ENCODE data around the gene TNFRSF8.
"Not testable (repeated sequence)": the region's sequence is repeated elsewhere in the genome, so short reads cannot be mapped to it uniquely, and the experiment has no call there.

TNFRSF8 gene

GRCh38 chr1:12083766-12084165, 20.7 kb downstream of the TNFRSF8 start:
- DNase-seq (ENCODE audit: low read depth in 2 of 2, low spot score in 1 of 2) = no peak

GRCh38 chr1:12085643-12086260, 22.6 kb downstream of the TNFRSF8 start:
- no peak for DNase-seq (ENCODE audit: low read depth in 2 of 2, low spot score in 1 of 2)

DNA sequence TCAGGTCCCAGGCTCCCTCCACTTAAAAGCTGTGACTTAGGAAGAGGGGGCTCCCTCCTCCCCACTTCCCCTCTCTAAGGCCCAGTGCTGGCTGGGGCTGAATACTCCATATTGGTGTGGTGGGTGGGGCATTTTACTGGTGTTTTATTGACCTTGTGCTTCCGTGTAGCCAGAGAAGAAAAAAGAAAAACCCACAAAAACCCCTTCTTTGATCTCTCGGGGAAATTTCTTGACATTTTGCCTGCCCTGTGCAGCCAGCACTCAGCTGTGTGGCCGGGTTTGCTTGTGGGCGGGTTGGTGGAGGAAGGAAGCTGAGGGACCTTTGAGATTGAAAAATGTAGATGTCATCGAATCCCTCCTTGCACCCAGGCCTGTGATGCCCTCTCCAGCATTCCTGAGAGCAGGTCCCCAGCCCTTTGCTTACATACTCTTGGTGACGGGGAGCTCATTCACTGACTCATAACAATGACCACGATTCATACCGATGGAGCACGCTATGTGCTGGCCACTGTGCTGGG, 24.8 kb downstream of the TNFRSF8 start:
- peak in 1 of 2 donors; percentile 32 for DNase-seq (ENCODE audit: low read depth in 2 of 2, low spot score in 1 of 2)

- DNase-seq (ENCODE audit: low read depth in 2 of 2, low spot score in 1 of 2) = peak in 1 of 2 donors; percentile 14
Observed at GRCh38 chr1:12088607-12089006, 25.5 kb downstream of the TNFRSF8 start.

DNA sequence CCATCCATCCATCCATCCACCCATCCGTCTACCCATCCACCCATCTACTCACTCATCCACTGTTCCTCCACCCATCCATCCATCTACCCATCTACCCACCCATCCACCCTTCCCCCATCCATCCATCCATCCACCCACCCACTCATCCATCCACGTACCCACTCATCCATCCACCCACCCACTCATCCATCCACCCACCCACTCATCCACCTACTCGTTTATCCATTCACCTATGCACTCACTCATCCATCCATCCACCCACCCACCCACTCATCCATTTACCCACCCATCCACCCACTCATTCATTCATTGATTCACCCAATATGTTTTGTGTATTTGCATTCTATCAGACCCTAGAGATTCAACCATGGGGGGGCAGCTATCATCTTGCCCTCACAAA, 27.2 kb downstream of the TNFRSF8 start:
- no peak for DNase-seq (ENCODE audit: low read depth in 2 of 2, low spot score in 1 of 2)

DNA sequence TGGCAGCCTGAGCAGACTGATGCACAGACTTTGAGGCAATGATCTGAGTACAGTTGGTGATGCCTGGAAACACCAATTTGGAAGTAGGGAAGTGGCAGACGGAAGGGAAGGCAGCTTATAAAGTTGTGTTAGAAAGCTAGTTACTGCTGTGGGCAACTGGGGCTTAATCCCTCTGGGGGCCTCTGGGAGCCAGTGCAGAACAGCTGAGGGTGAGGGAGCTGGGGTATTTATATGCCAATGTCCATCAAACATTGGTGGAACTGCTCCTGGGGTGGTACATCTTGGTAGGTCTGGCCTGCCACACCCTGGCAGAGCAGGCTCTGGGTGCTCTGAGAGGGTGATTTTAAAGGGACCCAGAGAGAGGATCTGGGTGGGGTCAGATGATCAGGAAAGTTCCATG, 28.1 kb downstream of the TNFRSF8 start:
- DNase-seq (ENCODE audit: low read depth in 2 of 2, low spot score in 1 of 2) = no peak

DNA sequence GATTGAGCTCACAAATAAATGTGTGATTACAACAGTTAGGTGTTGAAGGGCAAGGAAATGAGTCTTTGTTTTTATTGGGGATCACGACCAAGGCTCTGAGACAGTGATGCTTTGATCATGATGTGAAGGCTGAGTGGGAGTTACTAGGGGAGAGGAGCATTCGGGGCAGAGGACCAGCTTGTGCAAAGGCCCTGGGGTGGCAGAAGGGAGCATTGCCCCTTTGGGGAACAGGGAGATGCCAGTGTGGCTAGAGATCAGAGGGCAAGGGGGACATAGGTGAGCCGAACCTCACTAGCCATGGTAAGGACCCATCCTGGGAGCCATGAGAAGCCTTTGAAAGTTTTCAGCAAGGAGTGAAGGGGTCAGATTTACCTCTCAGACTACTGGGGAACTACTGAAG, 31.1 kb downstream of the TNFRSF8 start:
- DNase-seq (ENCODE audit: low read depth in 2 of 2, low spot score in 1 of 2) = no peak

DNA sequence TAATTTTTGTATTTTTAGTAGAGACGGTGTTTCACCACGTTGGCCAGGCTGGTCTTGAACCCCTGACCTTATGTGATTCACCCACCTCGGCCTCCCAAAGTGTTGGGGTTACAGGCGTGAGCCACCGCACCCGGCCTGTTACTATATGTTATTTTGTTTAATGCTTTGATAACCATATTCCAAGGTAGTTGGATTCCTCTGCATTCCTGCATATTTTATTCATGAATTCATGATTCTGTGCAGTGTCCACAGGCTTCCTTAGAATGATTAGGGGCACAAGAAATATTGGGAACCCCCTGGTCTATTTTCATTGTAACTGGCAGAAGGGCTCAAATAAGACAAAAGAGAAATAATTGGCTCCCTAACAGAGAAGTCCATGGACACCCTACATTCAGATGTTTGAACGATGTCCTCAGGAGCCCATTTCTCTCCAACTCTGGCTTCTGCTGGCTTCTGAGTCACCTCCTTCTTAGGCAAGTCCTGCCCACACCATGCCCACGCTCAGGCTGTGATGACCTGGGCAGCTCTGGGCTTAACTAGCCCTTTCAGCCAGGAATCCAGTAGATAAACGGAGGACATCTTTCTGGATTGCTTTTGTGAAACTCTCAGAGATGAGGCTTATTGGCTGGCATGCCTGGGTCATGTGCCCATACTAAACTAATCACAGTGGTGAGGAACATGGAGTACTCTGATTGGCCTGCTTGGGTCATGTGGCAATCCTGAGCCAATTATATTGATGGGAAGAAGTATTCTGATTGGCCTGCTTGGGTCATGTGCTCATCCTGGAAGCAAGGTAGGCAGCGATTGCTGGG, 32.6 kb downstream of the TNFRSF8 start:
- DNase-seq (ENCODE audit: low read depth in 2 of 2, low spot score in 1 of 2) = no peak

DNA sequence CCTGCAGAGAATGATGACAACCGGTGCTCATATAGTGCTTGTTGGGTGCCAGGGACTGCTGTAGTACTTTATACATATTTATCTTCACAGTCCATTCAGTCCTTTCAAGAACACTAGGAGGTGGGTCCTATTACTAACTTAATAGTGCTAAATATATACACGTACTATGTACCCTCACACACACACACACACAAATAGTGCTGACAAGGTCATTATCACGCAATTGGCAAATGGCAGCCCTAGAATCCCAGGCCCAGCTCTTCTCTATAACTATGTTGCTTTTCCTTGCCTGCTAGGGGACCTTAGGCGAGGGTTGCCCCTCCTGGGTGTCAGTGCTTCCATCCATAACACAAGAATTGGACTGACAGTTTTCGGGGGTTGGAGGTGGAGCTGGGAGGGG, 33.5 kb downstream of the TNFRSF8 start:
- DNase-seq (ENCODE audit: low read depth in 2 of 2, low spot score in 1 of 2) = no peak

GRCh38 chr1:12097321-12097720, 34.2 kb downstream of the TNFRSF8 start:
- DNase-seq (ENCODE audit: low read depth in 2 of 2, low spot score in 1 of 2) = no peak

DNA sequence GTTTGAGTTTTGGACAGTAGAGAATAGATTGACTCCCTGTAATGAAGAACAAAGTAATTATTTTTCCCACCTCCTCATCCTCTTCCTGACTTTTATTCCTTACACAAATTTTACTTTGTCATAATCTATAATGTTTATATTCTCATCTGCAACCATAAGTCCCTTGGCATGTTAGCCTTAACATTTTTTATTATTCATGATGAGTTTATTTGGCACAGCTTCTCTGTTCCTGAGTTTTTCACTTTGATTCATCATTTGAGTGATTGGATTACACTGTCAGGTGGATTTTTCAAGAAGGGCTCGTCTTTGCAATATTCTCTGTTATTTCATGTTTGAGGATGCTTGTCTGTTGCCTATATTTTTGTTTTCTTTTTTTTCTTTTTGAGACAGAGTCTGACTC, 35.7 kb downstream of the TNFRSF8 start:
- DNase-seq (ENCODE audit: low read depth in 2 of 2, low spot score in 1 of 2) = no peak

GRCh38 chr1:12099610-12100009, 36.5 kb downstream of the TNFRSF8 start:
- no peak for DNase-seq (ENCODE audit: low read depth in 2 of 2, low spot score in 1 of 2)

DNA sequence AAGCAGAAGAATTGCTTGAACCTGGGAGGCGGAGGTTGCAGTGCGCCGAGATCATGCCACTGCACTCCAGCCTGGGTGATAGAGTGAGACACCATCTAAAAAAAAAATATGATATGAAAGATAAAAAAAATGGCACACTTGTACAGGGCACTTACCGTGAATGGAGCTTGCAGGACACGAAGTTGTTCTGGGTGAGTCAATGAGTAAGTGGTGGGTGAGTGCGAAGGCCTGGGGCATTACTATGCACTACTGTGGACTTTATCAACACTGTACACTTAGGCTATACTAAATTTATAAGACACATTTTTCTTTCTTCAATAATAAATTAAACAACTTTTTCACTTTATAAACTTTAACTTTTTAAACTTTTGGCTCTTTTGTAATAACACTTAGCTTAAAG, 37.0 kb downstream of the TNFRSF8 start:
- DNase-seq (ENCODE audit: low read depth in 2 of 2, low spot score in 1 of 2) = no peak

- DNase-seq (ENCODE audit: low read depth in 2 of 2, low spot score in 1 of 2) = not testable (repeated sequence)
Observed at GRCh38 chr1:12101120-12101519, 38.0 kb downstream of the TNFRSF8 start.

GRCh38 chr1:12102066-12102465, 39.0 kb downstream of the TNFRSF8 start:
- DNase-seq (ENCODE audit: low read depth in 2 of 2, low spot score in 1 of 2) = no peak

GRCh38 chr1:12104417-12104816, 41.3 kb downstream of the TNFRSF8 start:
- no peak for DNase-seq (ENCODE audit: low read depth in 2 of 2, low spot score in 1 of 2)

GRCh38 chr1:12106153-12106552, 43.0 kb downstream of the TNFRSF8 start:
- DNase-seq (ENCODE audit: low read depth in 2 of 2, low spot score in 1 of 2) = no peak

DNA sequence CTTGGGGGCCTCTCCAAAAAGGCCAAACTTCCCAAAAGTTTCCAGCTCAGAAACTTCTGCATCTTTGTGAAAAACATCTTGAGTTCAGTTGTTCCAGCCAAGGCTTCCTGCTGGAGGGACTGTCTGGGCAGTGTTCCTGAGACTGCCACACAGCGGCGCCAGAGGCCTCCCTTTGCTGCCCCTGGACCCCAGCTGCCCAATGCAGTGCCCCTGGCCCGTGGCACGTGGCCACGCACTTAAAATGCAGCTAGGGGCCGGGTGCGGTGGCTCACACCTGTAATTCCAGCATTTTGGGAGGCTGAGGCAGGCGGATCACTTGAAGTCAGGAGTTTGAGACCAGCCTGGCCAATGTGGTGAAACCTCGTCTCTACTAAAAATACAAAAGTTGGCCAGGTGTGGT, 43.8 kb downstream of the TNFRSF8 start:
- DNase-seq (ENCODE audit: low read depth in 2 of 2, low spot score in 1 of 2) = not testable (repeated sequence)

GRCh38 chr1:12107718-12108117, 44.6 kb downstream of the TNFRSF8 start:
- DNase-seq (ENCODE audit: low read depth in 2 of 2, low spot score in 1 of 2) = no peak

- DNase-seq (ENCODE audit: low read depth in 2 of 2, low spot score in 1 of 2) = no peak
Observed at GRCh38 chr1:12109901-12110300, 46.8 kb downstream of the TNFRSF8 start.

GRCh38 chr1:12111741-12112140, 48.6 kb downstream of the TNFRSF8 start:
- DNase-seq (ENCODE audit: low read depth in 2 of 2, low spot score in 1 of 2) = no peak

GRCh38 chr1:12112711-12113161, 49.6 kb downstream of the TNFRSF8 start:
- no peak for DNase-seq (ENCODE audit: low read depth in 2 of 2, low spot score in 1 of 2)

Data from stimulated activated CD8-positive, alpha-beta memory T cell treated with anti-CD3 and anti-CD28 coated beads, Interleukin-4, amount 100 ng/mL, for 4 hours (primary cell).